Stimulated activated CD4-positive, alpha-beta T cell treated with anti-CD3 and anti-CD28 coated beads, Interleukin-2, amount 100 ng/mL, for 4 hours (primary cell): ENCODE results near the gene TMEM175.

Experiments used
- DNase-seq: peaks from one replicate; pipeline ENCODE4 v3.0.0-alpha.2; 2020; ENCODE audit warnings: low read depth

TMEM175 gene

GRCh38 chr4:898869-899555, 33.2 kb upstream of the TMEM175 start:
- DNase-seq: no peak

DNA sequence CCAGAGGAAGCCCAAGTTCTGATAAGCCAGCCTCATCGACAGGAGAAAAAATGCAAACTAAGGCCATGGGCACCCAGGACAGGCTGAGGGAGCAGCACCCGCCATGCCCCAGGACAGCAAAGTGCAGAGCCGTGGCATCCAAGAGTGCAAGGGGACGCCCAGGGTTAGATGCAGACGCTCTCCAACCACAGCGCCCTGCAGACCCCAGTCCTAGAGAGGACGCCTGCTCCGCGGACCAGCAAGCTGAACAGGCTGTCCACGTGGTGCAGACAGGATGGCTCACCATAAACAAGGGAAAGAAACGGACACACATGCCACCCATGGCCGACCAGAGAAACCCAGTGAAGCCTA, 32.7 kb upstream of the TMEM175 start:
- DNase-seq: no peak

- no peak for DNase-seq
These were observed 32.2 kb upstream of the TMEM175 start for GRCh38 chr4:900073-900472.

GRCh38 chr4:900721-901120, 31.5 kb upstream of the TMEM175 start:
- DNase-seq: no peak

DNA sequence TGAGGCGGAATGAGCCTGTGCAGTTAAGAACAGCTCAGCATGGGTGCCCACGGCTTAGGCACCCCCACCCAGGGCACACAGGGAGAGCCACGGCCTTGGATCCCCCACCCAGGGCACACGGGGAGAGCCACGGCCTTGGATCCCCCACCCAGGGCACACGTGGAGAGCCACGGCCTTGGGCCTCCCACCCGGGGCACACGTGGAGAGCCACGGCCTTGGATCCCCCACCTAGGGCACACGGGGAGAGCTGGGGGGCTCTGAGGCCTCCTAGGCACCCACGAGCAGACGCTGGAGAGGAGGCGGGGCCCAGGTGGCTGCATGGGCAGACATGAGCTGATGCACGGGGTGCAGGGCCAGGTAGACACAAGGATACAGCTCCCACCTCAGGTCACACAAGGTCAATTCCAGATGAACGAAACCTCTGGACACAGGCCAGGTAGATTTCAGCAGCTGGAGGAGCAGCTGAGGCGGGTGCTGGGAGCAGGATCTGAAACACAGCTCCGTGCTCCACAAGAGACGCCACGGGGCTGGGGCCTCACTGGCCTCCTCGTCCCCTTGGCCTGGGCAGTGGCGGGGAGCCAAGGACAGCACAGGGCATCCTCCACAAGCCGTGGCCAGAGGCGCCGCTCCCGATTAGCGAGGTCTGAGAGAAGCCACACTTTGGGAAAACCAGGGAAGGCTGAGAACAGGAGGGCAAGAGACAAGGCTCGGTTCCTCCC, 30.9 kb upstream of the TMEM175 start:
- no peak for DNase-seq

DNA sequence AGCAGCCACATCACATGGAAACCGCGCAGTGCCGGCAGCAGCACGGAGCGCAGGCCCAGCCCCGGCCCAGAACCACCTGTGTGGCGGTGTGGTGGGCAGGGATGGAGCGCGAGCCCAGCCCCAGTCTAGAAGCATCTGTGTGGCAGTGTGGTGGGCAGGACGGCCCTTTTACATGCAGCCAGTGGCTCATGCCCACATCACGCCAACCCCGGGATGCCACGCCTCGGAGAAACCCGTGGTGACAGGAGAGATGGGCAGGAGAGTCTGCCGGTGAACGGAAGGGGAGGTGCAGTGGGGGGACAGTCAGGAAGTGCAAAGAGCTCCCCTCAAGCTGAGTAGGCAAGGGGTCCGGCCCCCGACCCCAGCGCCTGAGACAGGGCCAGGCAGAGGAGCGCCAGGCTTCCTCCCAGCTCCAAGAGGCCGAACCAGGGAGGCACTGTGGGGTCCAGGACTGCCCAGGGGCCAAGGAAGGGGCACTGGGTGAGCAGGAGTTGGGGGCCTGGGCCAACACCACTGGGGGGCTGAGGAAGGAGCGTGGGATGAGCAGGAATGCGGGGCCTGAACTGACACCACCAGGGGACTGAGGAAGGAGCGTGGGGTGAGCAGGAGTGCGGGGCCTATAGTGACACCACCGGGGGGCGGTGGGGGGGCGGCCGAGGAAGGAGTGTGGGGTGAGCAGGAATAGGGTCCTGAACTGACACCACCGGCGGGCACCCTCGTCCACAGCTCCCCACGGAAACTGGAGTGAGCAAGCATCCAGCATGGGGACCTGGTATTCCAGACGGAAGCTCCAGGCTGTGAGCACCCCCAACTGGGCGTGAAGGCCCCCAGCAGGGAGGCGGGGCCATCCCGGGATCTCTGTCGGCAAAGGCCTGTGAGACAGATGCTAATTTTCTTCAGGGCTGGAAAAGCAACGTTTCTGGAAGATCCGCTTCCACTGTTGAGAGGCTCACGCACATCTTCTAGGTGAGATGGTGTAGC, 28.9 kb upstream of the TMEM175 start:
- no peak for DNase-seq

- DNase-seq: no peak
These were observed 26.5 kb upstream of the TMEM175 start for GRCh38 chr4:905485-906338.

GRCh38 chr4:906339-907102, 25.7 kb upstream of the TMEM175 start:
- DNase-seq: no peak

DNA sequence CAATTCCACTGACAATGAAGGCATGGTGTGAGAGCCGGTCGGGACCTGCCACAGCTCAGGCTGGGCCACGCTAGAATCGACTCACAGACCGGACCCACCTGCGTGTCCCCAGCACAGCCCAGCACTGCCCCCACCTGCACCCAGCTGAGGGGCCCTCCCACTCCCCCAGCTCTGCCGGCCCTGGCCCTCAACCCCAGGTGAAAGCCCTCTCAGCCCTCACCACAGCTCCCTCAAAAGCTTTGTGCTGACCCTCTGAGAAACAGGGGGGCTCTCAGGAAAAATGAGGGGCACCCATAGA, 25.2 kb upstream of the TMEM175 start:
- no peak for DNase-seq

DNA sequence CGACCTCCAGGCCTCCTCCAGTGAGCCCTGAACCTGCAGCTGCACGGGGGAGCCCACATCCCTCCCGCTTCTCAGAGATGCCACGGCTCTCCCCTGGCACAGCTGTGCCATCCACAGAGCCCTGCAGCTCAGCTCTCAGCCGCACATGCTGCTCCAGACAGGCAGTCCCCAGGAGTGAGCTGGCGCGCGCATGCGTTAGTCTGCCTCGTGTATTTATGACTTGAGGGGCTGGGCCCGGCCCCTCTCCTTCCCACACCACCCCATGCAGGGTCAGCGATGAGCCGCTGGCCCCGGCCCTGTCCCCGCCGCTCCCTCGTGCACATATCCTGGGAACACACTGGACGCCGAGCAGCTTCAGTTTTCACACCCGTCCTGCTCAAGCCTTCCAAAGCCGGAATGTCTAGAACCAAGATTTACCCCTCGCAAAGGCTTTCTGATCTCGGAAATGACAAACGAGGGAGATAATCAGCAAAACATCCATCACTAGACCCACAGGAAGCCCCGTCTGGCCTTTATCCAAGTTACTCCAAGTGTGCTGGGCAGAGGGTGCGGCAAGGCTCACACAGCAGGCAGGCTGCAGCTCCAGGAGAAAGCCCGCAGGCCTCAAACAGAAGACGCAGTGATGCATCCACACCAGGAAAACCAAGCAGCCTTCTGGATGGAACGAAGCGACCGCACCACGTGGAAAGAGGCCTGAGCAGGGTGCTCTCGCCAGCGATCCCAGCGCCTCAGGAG, 24.4 kb upstream of the TMEM175 start:
- no peak for DNase-seq

GRCh38 chr4:909131-909571, 23.1 kb upstream of the TMEM175 start:
- DNase-seq: no peak

- no peak for DNase-seq
These were observed 22.4 kb upstream of the TMEM175 start for GRCh38 chr4:909821-910220.

DNA sequence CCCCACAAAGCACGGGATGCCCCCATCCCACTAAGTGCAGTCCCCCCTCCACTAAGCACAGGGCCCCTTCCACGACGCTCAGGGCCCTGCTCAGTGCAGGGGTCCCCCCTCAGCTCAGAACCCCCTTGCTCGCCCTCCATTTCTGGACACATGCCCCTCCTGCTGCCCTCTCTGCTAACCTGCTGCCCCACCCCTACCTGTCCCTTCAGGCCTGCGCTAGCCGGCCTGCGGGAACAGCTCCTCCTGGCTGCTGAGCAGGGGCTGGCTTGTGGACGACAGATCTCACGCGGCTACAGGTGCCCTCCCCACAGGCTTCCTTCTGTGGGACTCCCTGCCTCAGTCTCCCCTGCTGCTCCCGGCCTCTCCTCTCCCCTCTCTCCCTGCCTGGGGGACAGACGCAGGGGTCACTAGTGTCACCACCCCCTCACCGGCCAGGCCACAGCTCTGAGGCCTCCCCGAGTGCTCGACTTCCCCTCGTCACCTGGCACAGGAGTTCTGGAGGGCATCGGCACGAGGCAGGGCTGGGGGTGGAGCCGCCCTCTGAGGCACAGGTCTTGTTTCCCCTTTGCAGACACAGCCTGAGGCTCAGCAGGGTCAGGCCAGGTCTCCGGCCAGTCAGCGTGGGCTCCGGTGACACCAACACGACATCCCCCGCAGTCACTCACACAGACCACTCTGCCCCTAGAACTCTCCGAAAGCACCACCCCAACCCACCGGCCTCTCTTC, 21.7 kb upstream of the TMEM175 start:
- DNase-seq: no peak

- DNase-seq: no peak
These were observed 21.0 kb upstream of the TMEM175 start for GRCh38 chr4:911221-911751.

DNA sequence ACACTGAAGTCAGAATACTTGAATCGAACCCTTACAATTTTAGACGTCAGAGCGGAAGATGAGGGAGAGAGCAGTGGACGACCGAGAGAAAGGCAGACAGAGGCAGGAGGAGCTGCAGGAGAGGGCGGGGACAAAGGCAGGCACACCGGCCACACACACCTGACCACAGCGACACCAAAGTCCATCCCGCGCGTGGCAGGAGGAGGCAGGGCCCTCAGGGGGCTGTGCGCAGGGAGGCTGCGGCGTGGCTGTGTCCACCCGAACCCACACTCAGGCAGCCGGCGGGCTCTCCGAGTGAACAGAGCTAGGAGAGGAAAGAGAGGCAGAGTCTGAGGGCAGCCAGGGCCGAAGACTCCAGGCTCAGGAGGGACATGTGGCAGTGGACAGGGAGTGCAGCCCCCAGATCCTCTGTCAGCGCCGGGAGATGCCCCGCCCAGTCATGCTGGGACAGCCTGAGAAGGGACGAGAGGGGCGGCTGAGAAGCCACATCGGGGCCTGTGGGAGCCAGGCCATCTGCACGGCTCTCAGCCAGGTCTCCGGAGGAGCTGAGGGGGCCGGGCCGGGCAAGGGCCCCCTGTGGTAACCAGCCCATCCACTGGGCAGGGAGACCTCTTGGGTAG, 20.3 kb upstream of the TMEM175 start:
- no peak for DNase-seq

GRCh38 chr4:912548-913279, 19.5 kb upstream of the TMEM175 start:
- DNase-seq: no peak

DNA sequence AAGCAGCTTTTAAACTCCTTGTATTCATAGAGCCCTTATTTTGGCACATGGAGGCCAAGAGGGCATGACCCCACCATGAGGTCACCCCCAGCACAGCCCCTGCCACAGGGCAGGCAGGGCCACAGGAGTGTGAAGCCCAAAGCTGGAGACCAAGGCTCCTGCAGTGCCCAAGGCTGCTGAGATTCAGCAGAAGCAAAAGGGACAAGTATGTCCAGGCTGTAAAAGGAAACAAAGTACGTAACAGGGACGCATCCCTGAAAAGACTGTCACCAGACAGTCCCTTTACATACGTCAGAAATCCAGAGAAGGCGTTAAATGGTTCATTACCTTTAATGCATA, 19.0 kb upstream of the TMEM175 start:
- no peak for DNase-seq

GRCh38 chr4:914531-914930, 17.7 kb upstream of the TMEM175 start:
- no peak for DNase-seq
